Measurements from ENCODE around the gene OAF. TPM values are rescaled to one million over a fixed set of nuclear protein-coding genes. Genes with fewer than 3 reads are reported as not detected.

OAF gene
- total RNA-seq, 1 experiment from 2014 or later = 97.1 TPM

DNA sequence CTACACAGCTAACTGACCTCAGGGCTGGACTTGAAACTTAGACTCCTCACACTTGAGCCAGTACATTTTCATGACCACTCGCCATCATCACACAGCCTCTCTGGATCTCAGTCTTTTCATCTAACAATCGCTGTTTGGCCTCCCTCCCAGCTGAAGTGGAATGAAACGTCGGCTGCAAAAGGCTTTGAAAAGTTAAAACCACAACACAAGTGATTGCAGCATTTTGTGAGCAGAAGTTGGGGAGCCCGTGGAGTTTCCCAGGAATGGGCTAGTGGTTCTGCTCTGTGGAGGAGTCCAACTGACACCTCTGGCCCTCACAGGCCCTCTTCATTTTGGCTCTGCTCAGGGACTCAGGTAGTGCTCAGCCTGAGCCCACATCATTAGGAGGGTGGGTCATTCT, 37.0 kb upstream of the OAF start:
- no peaks in the 10 kb centered on the region for H3F3A ChIP-seq (ENCODE audit: low read length, unreplicated experiment)
- no peaks in the 10 kb centered on the region for H3K9me2 ChIP-seq (replicated peaks; ENCODE audit: low read length)
- H2AFZ ChIP-seq (ENCODE audit: low read length) = no peak overlapping the region
- no peak overlapping the region for H3K4me3 ChIP-seq (ENCODE audit: low read length)
- H3K79me2 ChIP-seq (ENCODE audit: low read length) = no peaks in the 10 kb centered on the region
- no peak overlapping the region for H3K9ac ChIP-seq (ENCODE audit: low read length)
- no peaks in the 10 kb centered on the region for H3K9me3 ChIP-seq (ENCODE audit: low read length)
- DNase-seq = no peak
- H4K20me1 ChIP-seq (ENCODE audit: low read length) = no peaks in the 10 kb centered on the region
- H3K27ac ChIP-seq (ENCODE audit: low read length) = no peak overlapping the region
- ATAC-seq = no peak
- no peak for TF ChIP-seq EZH2 (IDR thresholded peaks at IDR 0.05; ENCODE audit: low read length, unreplicated experiment)
- BruUV-seq (replicated peaks) = no TSS peak
- peaks cover 5% of the 10 kb centered on the region for H3K4me1 ChIP-seq (ENCODE audit: insufficient read depth, low read length)
- intact Hi-C loops (cut with micrococcal nuclease) = loop anchor here (5.0 kb wide), 1 partner anchor 38 kb away; the partner anchor contains the start of gene OAF
- peaks cover 44% of the 10 kb centered on the region for H3K27me3 ChIP-seq (ENCODE audit: low read length)
- H3K4me2 ChIP-seq (ENCODE audit: low read length) = no peak overlapping the region
- CTCF ChIA-PET = no interaction called here
- no peaks in the 10 kb centered on the region for H3K36me3 ChIP-seq (ENCODE audit: low read depth, low read length)
- POLR2A ChIA-PET (ENCODE audit: unreplicated experiment) = no interaction called here

DNA sequence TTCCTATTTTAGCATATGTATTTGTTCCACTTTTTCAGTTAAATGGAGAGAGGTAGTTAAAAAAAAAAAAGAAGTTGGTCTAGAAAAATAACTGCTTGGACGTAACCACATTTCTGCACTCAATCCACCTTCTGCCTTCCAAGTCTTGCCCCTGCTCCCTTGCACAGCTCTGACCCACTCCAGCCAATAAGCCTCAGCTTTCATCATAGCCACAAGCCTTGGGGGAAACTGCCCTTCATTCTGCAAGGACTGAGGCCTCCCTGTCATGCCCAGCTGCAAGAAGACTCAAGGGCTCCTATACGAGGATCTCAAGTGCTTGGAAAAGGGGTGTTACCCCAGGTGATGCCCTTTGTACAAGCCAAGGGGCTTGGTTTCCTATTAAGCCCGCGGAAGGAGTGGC, 36.0 kb upstream of the OAF start:
- no peak for ATAC-seq

DNA sequence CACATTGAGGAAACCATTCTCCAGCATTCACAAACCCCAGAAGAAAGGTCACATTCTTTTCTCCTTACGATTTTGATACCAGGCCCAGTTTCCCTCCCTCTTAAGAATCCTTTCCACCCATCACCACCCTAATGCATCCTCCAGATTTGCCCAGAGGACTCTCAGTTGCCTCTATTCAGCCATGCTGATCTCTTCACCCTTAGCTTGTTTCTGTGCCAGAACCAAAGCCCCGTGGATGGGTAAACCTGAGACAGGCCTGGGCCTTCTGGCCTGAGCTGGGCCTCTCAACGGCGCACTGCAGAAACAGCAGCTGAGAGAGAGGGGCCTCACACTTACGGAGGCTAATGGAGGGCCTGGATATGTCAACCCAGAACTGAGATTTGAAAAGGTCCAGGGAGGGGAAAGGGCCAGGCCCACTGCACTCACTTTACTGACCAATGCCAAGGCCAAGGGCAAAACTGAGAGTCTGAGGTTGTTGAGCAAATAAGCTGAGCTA, 32.2 kb upstream of the OAF start:
- Histone ChIP-seq H3K4me1 (ENCODE audit: insufficient read depth, low read length) (peaks cover 7% of the 10 kb centered on the region; the same call in 1 of the 2 replicates), H4K20me1 (ENCODE audit: low read length) (no peaks in the 10 kb centered on the region), H3K79me2 (ENCODE audit: low read length) (no peaks in the 10 kb centered on the region), H3K36me3 (ENCODE audit: low read depth, low read length) (no peaks in the 10 kb centered on the region), H3K27me3 (ENCODE audit: low read length) (peaks cover 41% of the 10 kb centered on the region), H3K4me3 (ENCODE audit: low read length) (no peak overlapping the region), H3K9me2 (replicated peaks; ENCODE audit: low read length) (no peaks in the 10 kb centered on the region), H3K9me3 (ENCODE audit: low read length) (no peaks in the 10 kb centered on the region), H3K27ac (ENCODE audit: low read length) (no peak overlapping the region), H3F3A (ENCODE audit: low read length, unreplicated experiment) (no peaks in the 10 kb centered on the region), H3K4me2 (ENCODE audit: low read length) (no peak overlapping the region), H2AFZ (ENCODE audit: low read length) (no peak overlapping the region), H3K9ac (ENCODE audit: low read length) (no peak overlapping the region)
- ATAC-seq (no peak), DNase-seq (no peak)
- POLR2A ChIA-PET (ENCODE audit: unreplicated experiment) = no interaction called here
- CTCF ChIA-PET = no interaction called here
- intact Hi-C loops (cut with micrococcal nuclease) = no loop called here
- no TSS peak for BruUV-seq (replicated peaks)
- TF ChIP-seq, protein P1, sequence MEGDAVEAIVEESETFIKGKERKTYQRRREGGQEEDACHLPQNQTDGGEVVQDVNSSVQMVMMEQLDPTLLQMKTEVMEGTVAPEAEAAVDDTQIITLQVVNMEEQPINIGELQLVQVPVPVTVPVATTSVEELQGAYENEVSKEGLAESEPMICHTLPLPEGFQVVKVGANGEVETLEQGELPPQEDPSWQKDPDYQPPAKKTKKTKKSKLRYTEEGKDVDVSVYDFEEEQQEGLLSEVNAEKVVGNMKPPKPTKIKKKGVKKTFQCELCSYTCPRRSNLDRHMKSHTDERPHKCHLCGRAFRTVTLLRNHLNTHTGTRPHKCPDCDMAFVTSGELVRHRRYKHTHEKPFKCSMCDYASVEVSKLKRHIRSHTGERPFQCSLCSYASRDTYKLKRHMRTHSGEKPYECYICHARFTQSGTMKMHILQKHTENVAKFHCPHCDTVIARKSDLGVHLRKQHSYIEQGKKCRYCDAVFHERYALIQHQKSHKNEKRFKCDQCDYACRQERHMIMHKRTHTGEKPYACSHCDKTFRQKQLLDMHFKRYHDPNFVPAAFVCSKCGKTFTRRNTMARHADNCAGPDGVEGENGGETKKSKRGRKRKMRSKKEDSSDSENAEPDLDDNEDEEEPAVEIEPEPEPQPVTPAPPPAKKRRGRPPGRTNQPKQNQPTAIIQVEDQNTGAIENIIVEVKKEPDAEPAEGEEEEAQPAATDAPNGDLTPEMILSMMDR (conservative IDR thresholded peaks at IDR 0.05; ENCODE audit: low read depth, low read length) = no peak
- TF ChIP-seq EZH2 (IDR thresholded peaks at IDR 0.05; ENCODE audit: low read length, unreplicated experiment) (no peak), EZH2phosphoT487 (IDR thresholded peaks at IDR 0.05; ENCODE audit: borderline replicate concordance, low read length) (no peak)

More for the DNA sequence above, 36.0 kb upstream of the OAF start:
- H3K27ac ChIP-seq (ENCODE audit: low read length) = no peak overlapping the region
- no peak for DNase-seq
- ChIA-PET CTCF (no interaction called here), POLR2A (ENCODE audit: unreplicated experiment) (no interaction called here)
- H3K4me1 ChIP-seq (ENCODE audit: insufficient read depth, low read length) = no peaks in the 10 kb centered on the region
- TF ChIP-seq, protein P1 (conservative IDR thresholded peaks at IDR 0.05; ENCODE audit: low read depth, low read length) = no peak
- TF ChIP-seq EZH2phosphoT487 (IDR thresholded peaks at IDR 0.05; ENCODE audit: borderline replicate concordance, low read length) (no peak), EZH2 (IDR thresholded peaks at IDR 0.05; ENCODE audit: low read length, unreplicated experiment) (no peak)
- H3K36me3 ChIP-seq (ENCODE audit: low read depth, low read length) = no peaks in the 10 kb centered on the region
- H3K79me2 ChIP-seq (ENCODE audit: low read length) = no peaks in the 10 kb centered on the region
- no peak overlapping the region for H3K4me3 ChIP-seq (ENCODE audit: low read length)
- H3K9me3 ChIP-seq (ENCODE audit: low read length) = no peaks in the 10 kb centered on the region
- H3K9me2 ChIP-seq (replicated peaks; ENCODE audit: low read length) = no peaks in the 10 kb centered on the region
- H3K27me3 ChIP-seq (ENCODE audit: low read length) = peaks cover 44% of the 10 kb centered on the region
- no peaks in the 10 kb centered on the region for H3F3A ChIP-seq (ENCODE audit: low read length, unreplicated experiment)
- no peak overlapping the region for H3K4me2 ChIP-seq (ENCODE audit: low read length)
- BruUV-seq (replicated peaks) = no TSS peak
- H2AFZ ChIP-seq (ENCODE audit: low read length) = no peak overlapping the region
- no peak overlapping the region for H3K9ac ChIP-seq (ENCODE audit: low read length)
- H4K20me1 ChIP-seq (ENCODE audit: low read length) = no peaks in the 10 kb centered on the region
- intact Hi-C loops (cut with micrococcal nuclease) = loop anchor here (5.0 kb wide), 1 partner anchor 37 kb away; the partner anchor contains the start of gene OAF
